ENCODE data around the gene SIX5.
"Not testable (repeated sequence)": the region's sequence is repeated elsewhere in the genome, so short reads cannot be mapped to it uniquely, and the experiment has no call there.

SIX5 gene

GRCh38 chr19:45728683-45729082, 40.4 kb downstream of the SIX5 start:
- Mint-ChIP-seq H3K4me1 (peaks cover 41% of the 10 kb centered on the region), H3K36me3 (peaks cover 11% of the 10 kb centered on the region), H3K4me3 (peak overlapping the region; percentile 56)
- not testable (repeated sequence) for H3K9me3 Mint-ChIP-seq, ATAC-seq, H3K27ac Mint-ChIP-seq, H3K27me3 Mint-ChIP-seq

GRCh38 chr19:45720065-45720464, 49.0 kb downstream of the SIX5 start:
- not testable (repeated sequence) for H3K4me3 Mint-ChIP-seq, H3K9me3 Mint-ChIP-seq, H3K27me3 Mint-ChIP-seq, ATAC-seq, H3K27ac Mint-ChIP-seq
- Mint-ChIP-seq H3K4me1 (peaks cover 36% of the 10 kb centered on the region), H3K36me3 (peaks cover 43% of the 10 kb centered on the region)

- Mint-ChIP-seq H3K36me3 (peaks cover 34% of the 10 kb centered on the region), H3K27ac (peak overlapping the region; percentile 78), H3K4me3 (peak overlapping the region; percentile 94), H3K4me1 (peaks cover 38% of the 10 kb centered on the region), H3K27me3 (no peaks in the 10 kb centered on the region), H3K9me3 (no peaks in the 10 kb centered on the region)
- no peak for ATAC-seq
Observed at GRCh38 chr19:45717983-45718650, 50.9 kb downstream of the SIX5 start.

- Mint-ChIP-seq H3K9me3 (no peaks in the 10 kb centered on the region), H3K36me3 (peaks cover 34% of the 10 kb centered on the region), H3K4me1 (peaks cover 38% of the 10 kb centered on the region), H3K27ac (peak overlapping the region; percentile 78), H3K4me3 (peak overlapping the region; percentile 94), H3K27me3 (no peaks in the 10 kb centered on the region)
- ATAC-seq = peak; percentile 99
Observed at GRCh38 chr19:45717131-45717982, 51.7 kb downstream of the SIX5 start.

- Mint-ChIP-seq H3K36me3 (peaks cover 33% of the 10 kb centered on the region), H3K27me3 (no peaks in the 10 kb centered on the region), H3K9me3 (no peaks in the 10 kb centered on the region), H3K27ac (peak overlapping the region; percentile 78), H3K4me1 (peaks cover 32% of the 10 kb centered on the region), H3K4me3 (peak overlapping the region; percentile 94)
- ATAC-seq = no peak
Observed at GRCh38 chr19:45716359-45717130, 52.5 kb downstream of the SIX5 start.

GRCh38 chr19:45715139-45715538, 53.9 kb downstream of the SIX5 start:
- Mint-ChIP-seq H3K4me1 (peaks cover 43% of the 10 kb centered on the region), H3K27me3 (no peaks in the 10 kb centered on the region), H3K27ac (no peak overlapping the region), H3K9me3 (no peaks in the 10 kb centered on the region), H3K4me3 (no peak overlapping the region), H3K36me3 (peaks cover 37% of the 10 kb centered on the region)
- ATAC-seq = no peak

Measured in stimulated activated memory B cell treated with anti-CD40 and anti-IgM and Interleukin-4, amounts not matched to agents 10 μg/mL and 1 μg/mL and 100 μg/mL, for 72 hours (primary cell).